H9 (cell line): ENCODE measurements around the gene MUC2. TPM values are rescaled to one million over a fixed set of nuclear protein-coding genes. Genes with fewer than 3 reads are reported as not detected.

Experiments
- DNase-seq: peaks from one replicate; pipeline ENCODE4 v3.0.0-alpha.2; 2017
- H2AFZ ChIP-seq: one replicate; pipeline ENCODE4 v1.6.1; 2013; ENCODE audit warnings: mild to moderate bottlenecking, low read length, control low read depth, moderate library complexity
- H2AK5ac ChIP-seq: 2 replicates; pipeline ENCODE4 v1.6.1; 2013; ENCODE audit warnings: low read length, control low read depth, mixed read lengths; ENCODE audit not compliant: insufficient read length
- H2BK120ac ChIP-seq: one replicate; pipeline ENCODE4 v1.6.1; 2013; ENCODE audit warnings: low read depth, mild to moderate bottlenecking, low read length, control low read depth, inconsistent platforms; ENCODE audit not compliant: poor library complexity, severe bottlenecking
- H2BK12ac ChIP-seq: 2 replicates; pipeline ENCODE4 v1.6.1; 2013; ENCODE audit warnings: low read length, control low read depth, mixed read lengths, low read depth; ENCODE audit not compliant: insufficient read length
- H2BK15ac ChIP-seq: 2 replicates; pipeline ENCODE4 v1.6.1; 2013; ENCODE audit warnings: low read depth, low read length, control low read depth
- H2BK20ac ChIP-seq: one replicate; pipeline ENCODE4 v1.6.1; 2013; ENCODE audit warnings: low read depth, mild to moderate bottlenecking, low read length, control low read depth, inconsistent platforms; ENCODE audit not compliant: poor library complexity, severe bottlenecking
- H2BK5ac ChIP-seq: 2 replicates; pipeline ENCODE4 v1.6.1; 2013; ENCODE audit warnings: low read length, control low read depth, mixed read lengths; ENCODE audit not compliant: insufficient read length
- H3K14ac ChIP-seq: 2 replicates; pipeline ENCODE4 v1.6.1; 2013; ENCODE audit warnings: low read length, control low read depth; ENCODE audit not compliant: insufficient read depth
- H3K18ac ChIP-seq: 2 replicates; pipeline ENCODE4 v1.6.1; 2013; ENCODE audit warnings: low read depth, mild to moderate bottlenecking, mixed read lengths, low read length, control low read depth; ENCODE audit not compliant: insufficient read length
- H3K23ac ChIP-seq: 2 replicates; pipeline ENCODE4 v1.6.1; 2013; ENCODE audit warnings: low read length, control low read depth, mixed read lengths, low read depth; ENCODE audit not compliant: insufficient read length
- H3K23me2 ChIP-seq: 2 replicates; pipeline ENCODE4 v1.6.1; 2013; ENCODE audit warnings: low read depth, mild to moderate bottlenecking, mixed read lengths, low read length, control low read depth; ENCODE audit not compliant: insufficient read length, poor library complexity, severe bottlenecking
- H3K27ac ChIP-seq: 2 replicates; pipeline ENCODE4 v1.5.1; 2013; ENCODE audit warnings: low read length, control low read depth, mixed read lengths, low read depth; ENCODE audit not compliant: insufficient read length
- H3K27me3 ChIP-seq: 2 replicates; pipeline ENCODE4 v1.6.1; 2013; ENCODE audit warnings: low read length, control low read depth, inconsistent platforms; ENCODE audit not compliant: insufficient read depth
- H3K4ac ChIP-seq: 2 replicates; pipeline ENCODE4 v1.6.1; 2013; ENCODE audit warnings: low read depth, mild to moderate bottlenecking, control low read depth, inconsistent platforms, low read length, moderate library complexity
- H3K4me1 ChIP-seq: 2 replicates; pipeline ENCODE4 v1.6.1; 2013; ENCODE audit warnings: low read length, control low read depth, inconsistent platforms; ENCODE audit not compliant: insufficient read depth
- H3K4me2 ChIP-seq: 2 replicates; pipeline ENCODE4 v1.6.1; 2013; ENCODE audit warnings: low read length, control low read depth, mixed read lengths; ENCODE audit not compliant: insufficient read length, insufficient read depth
- H3K56ac ChIP-seq: 2 replicates; pipeline ENCODE4 v1.6.1; 2013; ENCODE audit warnings: low read depth, mild to moderate bottlenecking, mixed read lengths, low read length, control low read depth; ENCODE audit not compliant: insufficient read length
- H3K79me1 ChIP-seq: 2 replicates; pipeline ENCODE4 v1.6.1; 2013; ENCODE audit warnings: low read depth, mild to moderate bottlenecking, moderate library complexity, low read length, control low read depth, inconsistent platforms; ENCODE audit not compliant: insufficient read depth, poor library complexity, severe bottlenecking
- H3K79me2 ChIP-seq: 2 replicates; pipeline ENCODE4 v1.6.1; 2013; ENCODE audit warnings: low read length, control low read depth, inconsistent platforms; ENCODE audit not compliant: insufficient read depth
- H3K9ac ChIP-seq: 2 replicates; pipeline ENCODE4 v1.6.1; 2013; ENCODE audit warnings: low read length, control low read depth, mixed read lengths; ENCODE audit not compliant: insufficient read length; ENCODE audit errors: extremely low read depth
- H3K9me3 ChIP-seq: one replicate; pipeline ENCODE4 v1.6.1; 2013; ENCODE audit warnings: low read depth, low read length, inconsistent platforms; ENCODE audit not compliant: control insufficient read depth
- H3T11ph ChIP-seq: one replicate; pipeline ENCODE4 v1.6.1; 2013; ENCODE audit warnings: mild to moderate bottlenecking, low read length, control low read depth, inconsistent platforms
- H4K20me1 ChIP-seq: one replicate; pipeline ENCODE4 v1.6.1; 2013; ENCODE audit not compliant: control insufficient read depth, insufficient read length, insufficient read depth
- H4K5ac ChIP-seq: 2 replicates; pipeline ENCODE4 v1.6.1; 2013; ENCODE audit warnings: low read depth, mild to moderate bottlenecking, mixed read lengths, low read length, control low read depth; ENCODE audit not compliant: insufficient read length
- H4K8ac ChIP-seq: replicated peaks from 2 replicates; pipeline ENCODE4 v1.6.1; 2013; ENCODE audit warnings: low read length, control low read depth, mixed read lengths, low read depth; ENCODE audit not compliant: insufficient read length
- H4K91ac ChIP-seq: 2 replicates; pipeline ENCODE4 v1.6.1; 2013; ENCODE audit warnings: low read depth, mild to moderate bottlenecking, moderate library complexity, mixed read lengths, low read length, control low read depth; ENCODE audit not compliant: insufficient read length
- H3K27ac Mint-ChIP-seq, 3 experiments: 2 replicates in 2 of 3; 3 replicates in 1 of 3; pipeline ENCODE4 v1.8.0; 2020 to 2021; ENCODE audit warnings: mixed read lengths in 3 of 3, mild to moderate bottlenecking in 1 of 3, moderate library complexity in 1 of 3
- H3K27me3 Mint-ChIP-seq: 2 replicates; pipeline ENCODE4 v1.8.0; 2021; ENCODE audit warnings: low read depth, mild to moderate bottlenecking, moderate library complexity, mixed read lengths
- H3K36me3 Mint-ChIP-seq, 3 experiments: 2 replicates in 2 of 3; 3 replicates in 1 of 3; pipeline ENCODE4 v1.8.0; 2020 to 2021; ENCODE audit warnings: low read depth in 3 of 3, mixed read lengths in 3 of 3; ENCODE audit not compliant: insufficient read depth in 1 of 3
- H3K4me1 Mint-ChIP-seq, 2 experiments: 2 replicates each; pipeline ENCODE4 v1.8.0; 2020; ENCODE audit warnings: mixed read lengths in 2 of 2
- H3K4me3 Mint-ChIP-seq, 2 experiments: 2 replicates in 1 of 2; 3 replicates in 1 of 2; pipeline ENCODE4 v1.8.0; 2020 to 2021; ENCODE audit warnings: mild to moderate bottlenecking in 2 of 2, mixed read lengths in 2 of 2, moderate library complexity in 1 of 2
- H3K9me3 Mint-ChIP-seq, 2 experiments: 2 replicates in 1 of 2; 3 replicates in 1 of 2; pipeline ENCODE4 v1.8.0; 2020; ENCODE audit warnings: mild to moderate bottlenecking in 2 of 2, mixed read lengths in 2 of 2, moderate library complexity in 1 of 2
- CTCF ChIP-seq: fragments of 200-600 bp; sonication (generic); conservative IDR thresholded peaks from 3 replicates; pipeline ENCODE4 v1.8.0; 2021; ENCODE audit warnings: antibody characterized with exemption, mild to moderate bottlenecking
- WGBS: extraction: QIAGEN DNeasy Blood & Tissue Kit; methylation state at CpG from one replicate; pipeline ENCODE4 v1.1.7; 2013; ENCODE audit warnings: missing lambda C conversion rate, low lambda C conversion rate, mixed read lengths; ENCODE audit not compliant: insufficient read length; ENCODE audit errors: extremely low coverage; 5-methylcytosine and 5-hydroxymethylcytosine counted together
- total RNA-seq: library from RNA; stranded (reverse); gene quantifications from 2 replicates; pipeline ENCODE4 v1.2.1, GENCODE V29; 2021

Gene MUC2
- total RNA-seq, 1 experiment from 2014 or later = not detected

- H4K8ac ChIP-seq = no peak overlapping the region
- no peak overlapping the region for H3K14ac ChIP-seq
- Mint-ChIP-seq H3K4me1 (no peaks in the 10 kb centered on the region), H3K4me3 (no peak overlapping the region), H3K36me3 (no peaks in the 10 kb centered on the region), H3K27ac (no peak overlapping the region), H3K27me3 (no peaks in the 10 kb centered on the region), H3K9me3 (peaks cover 0 to 11% of the 10 kb centered on the region in 2 experiments; a peak in 3 of 5 replicates)
- H2AFZ ChIP-seq = no peak overlapping the region
- no peaks in the 10 kb centered on the region for H3K79me2 ChIP-seq
- H3K4me2 ChIP-seq = no peak overlapping the region
- H3K23ac ChIP-seq = no peak overlapping the region
- no peak overlapping the region for H3K56ac ChIP-seq
- peaks cover 7% of the 10 kb centered on the region for H4K20me1 ChIP-seq
- no peak overlapping the region for H3K9ac ChIP-seq
- no peak for TF ChIP-seq CTCF
- H3K4me1 ChIP-seq = peaks cover 2% of the 10 kb centered on the region; the same call in 1 of the 2 replicates
- H2BK20ac ChIP-seq = no peak overlapping the region
- no peak overlapping the region for H4K5ac ChIP-seq
- no peak overlapping the region for H2BK120ac ChIP-seq
- no peak for DNase-seq
- H2BK15ac ChIP-seq = no peak overlapping the region
- H3K79me1 ChIP-seq = no peaks in the 10 kb centered on the region
- H3K4ac ChIP-seq = no peak overlapping the region
- H2AK5ac ChIP-seq = no peak overlapping the region
- H3T11ph ChIP-seq = no peak overlapping the region
- H3K9me3 ChIP-seq = no peaks in the 10 kb centered on the region
- H3K18ac ChIP-seq = no peak overlapping the region
- no peak overlapping the region for H3K27ac ChIP-seq
- H2BK5ac ChIP-seq = no peak overlapping the region
- H3K27me3 ChIP-seq = no peaks in the 10 kb centered on the region
- no peak overlapping the region for H2BK12ac ChIP-seq
- no CpG with 5 or more reads among the region's 33 CpGs for WGBS
- H3K23me2 ChIP-seq = no peaks in the 10 kb centered on the region
- no peak overlapping the region for H4K91ac ChIP-seq
These were observed 14.5 kb downstream of the MUC2 start for GRCh38 chr11:1088927-1089737.
